Stimulated activated CD4-positive, alpha-beta T cell treated with anti-CD3 and anti-CD28 coated beads, Interleukin-12 subunit alpha, Interleukin-12 subunit beta, amount 100 ng/mL, for 24 hours (primary cell): Measurements from ENCODE around the gene TMPRSS11E.
"Not testable (repeated sequence)": the region's sequence is repeated elsewhere in the genome, so short reads cannot be mapped to it uniquely, and the experiment has no call there.

Source experiments
- DNase-seq, 2 experiments: peaks; one replicate each; pipeline ENCODE4 v3.0.0-alpha.2; 2020; ENCODE audit warnings: low read depth in 2 of 2

TMPRSS11E gene

GRCh38 chr4:68462691-68463090 lies 15.4 kb downstream of the TMPRSS11E start:
- DNase-seq: no peak

GRCh38 chr4:68463796-68464195 lies 16.5 kb downstream of the TMPRSS11E start:
- DNase-seq: no peak

- no peak for DNase-seq
Observed at GRCh38 chr4:68465058-68465457, 17.8 kb downstream of the TMPRSS11E start.

GRCh38 chr4:68466185-68466584 lies 18.9 kb downstream of the TMPRSS11E start:
- DNase-seq: no peak

- no peak for DNase-seq
Observed at GRCh38 chr4:68466751-68467150, 19.5 kb downstream of the TMPRSS11E start.

- no peak for DNase-seq
Observed at GRCh38 chr4:68469482-68469881, 22.2 kb downstream of the TMPRSS11E start.

- DNase-seq: no peak
Observed at GRCh38 chr4:68476191-68476590, 28.9 kb downstream of the TMPRSS11E start.

GRCh38 chr4:68489338-68489737 lies 42.1 kb downstream of the TMPRSS11E start:
- DNase-seq: no peak

GRCh38 chr4:68490826-68491457 lies 43.7 kb downstream of the TMPRSS11E start:
- DNase-seq: no peak

GRCh38 chr4:68494688-68495087 lies 47.4 kb downstream of the TMPRSS11E start:
- DNase-seq: no peak

- DNase-seq: peak; percentile 21 to 45
Observed at GRCh38 chr4:68498413-68499007, 51.2 kb downstream of the TMPRSS11E start.

GRCh38 chr4:68499021-68499420 lies 51.8 kb downstream of the TMPRSS11E start:
- DNase-seq: no peak

GRCh38 chr4:68503462-68503861 lies 56.2 kb downstream of the TMPRSS11E start:
- DNase-seq: not testable (repeated sequence)

GRCh38 chr4:68504836-68505235 lies 57.6 kb downstream of the TMPRSS11E start:
- not testable (repeated sequence) for DNase-seq

- DNase-seq: not testable (repeated sequence)
Observed at GRCh38 chr4:68505452-68505851, 58.2 kb downstream of the TMPRSS11E start.

GRCh38 chr4:68518889-68519288 lies 71.6 kb downstream of the TMPRSS11E start:
- no peak for DNase-seq

GRCh38 chr4:68520985-68521384 lies 73.7 kb downstream of the TMPRSS11E start:
- DNase-seq: no peak

- not testable (repeated sequence) for DNase-seq
Observed at GRCh38 chr4:68522232-68522631, 75.0 kb downstream of the TMPRSS11E start.

GRCh38 chr4:68535974-68536373 lies 88.7 kb downstream of the TMPRSS11E start:
- DNase-seq: no peak

GRCh38 chr4:68536375-68536774 lies 89.1 kb downstream of the TMPRSS11E start:
- no peak for DNase-seq

- DNase-seq: not testable (repeated sequence)
Observed at GRCh38 chr4:68542742-68543141, 95.5 kb downstream of the TMPRSS11E start.
